Ovary (tissue), 9 donors: ENCODE results near the gene IL15. TPM values are rescaled to one million over a fixed set of nuclear protein-coding genes. Genes with fewer than 3 reads are reported as not detected.
"Not testable (repeated sequence)": the region's sequence is repeated elsewhere in the genome, so short reads cannot be mapped to it uniquely, and the experiment has no call there.

ENCODE experiments used
- DNase-seq, 5 donors: peaks; one replicate each; pipeline ENCODE4 v3.0.0-alpha.2; 2019 to 2020
- H3K27ac ChIP-seq, 2 donors: fragments of 200-600 bp; one replicate each; pipeline versions ENCODE4 v1.5.1 to v1.8.0; 2019 to 2022
- H3K27me3 ChIP-seq: fragments of 200-600 bp; one replicate; pipeline ENCODE4 v1.8.0; 2022
- H3K36me3 ChIP-seq: fragments of 200-600 bp; sonication (generic); one replicate; pipeline ENCODE4 v1.5.1; 2019
- H3K4me1 ChIP-seq: one replicate; pipeline ENCODE4 v1.8.1; 2013; ENCODE audit warnings: mild to moderate bottlenecking, moderate library complexity; ENCODE audit not compliant: insufficient read depth
- H3K4me3 ChIP-seq: fragments of 200-600 bp; sonication (generic); one replicate; pipeline ENCODE4 v1.5.1; 2017
- H3K9me3 ChIP-seq, 2 donors: fragments of 200-600 bp in 1 of 2; sonication (generic) in 1 of 2; one replicate each; pipeline versions ENCODE4 v1.5.1 to v1.8.1; 2013 to 2019; ENCODE audit warnings: mild to moderate bottlenecking in 1 of 2, moderate library complexity in 1 of 2
- CTCF ChIP-seq, 3 donors: fragments of 450-650 bp in 2 of 3; fragments of 200-600 bp in 1 of 3; IDR thresholded peaks; one replicate each; pipeline versions ENCODE4 v1.5.1 to v1.8.0; 2016 to 2022; ENCODE audit warnings: antibody characterized with exemption in 3 of 3, mild to moderate bottlenecking in 1 of 3
- EP300 ChIP-seq: sonication (generic); formaldehyde crosslinking; IDR thresholded peaks from one replicate; pipeline ENCODE4 v1.6.1; 2017; ENCODE audit warnings: antibody characterized with exemption
- POLR2A ChIP-seq: fragments of 450-650 bp; IDR thresholded peaks from one replicate; pipeline ENCODE4 v1.6.1; 2017; ENCODE audit warnings: antibody characterized with exemption, mild to moderate bottlenecking, moderate library complexity
- WGBS, 3 donors: extraction: QIAGEN DNeasy Blood & Tissue Kit in 1 of 3; methylation state at CpG; one replicate each; pipeline versions ENCODE4 v1.1.5 to v1.1.7; 2013 to 2017; 5-methylcytosine and 5-hydroxymethylcytosine counted together
- intact Hi-C, 4 donors: fragments of 100-400 bp; cut with DNase I; formaldehyde crosslinking; loops; one replicate each; pipeline versions ENCODE4 v1.11.0 to v1.15.1; 2022 to 2023
- polyA plus RNA-seq, 2 donors: library from polyadenylated mRNA; stranded (reverse); fragments of 200-250 nt in 1 of 2; fragments of 350-450 nt in 1 of 2; fragmentation: Illumina TruSeq in 1 of 2; extraction: RNeasy Lipid Tissue Mini Kit (QIAGEN cat#74804) in 1 of 2; gene quantifications; one replicate each; pipeline ENCODE4 v1.2.3, GENCODE V29; 2013 to 2014
- total RNA-seq, 7 donors: library from RNA; depleted of rRNA in 2 of 7; stranded (reverse); fragments of >200 nt in 2 of 7; fragmentation: NEBNext Ultra II Directional in 3 of 7; extraction: Animal tissue kit (Norgen Biotek cat#: 25700) in 3 of 7; gene quantifications; one replicate each; pipeline versions ENCODE4 v1.1.0 to v1.2.4, GENCODE V29; 2016 to 2023
- donor health status: DM: no; HTN: no; CAD: no; lungs with moderate emphysema.
- donor health status: DM: no; HTN: no; CAD: no.
- donor health status: Bipolar disorder and iron deficiency.
- donor health status: DM: yes; HTN: yes; CAD: no.
- donor health status: DM: no; HTN: no; CAD: no.
- donor health status: DM: yes; HTN: yes; CAD: no.

The IL15 gene
- total and polyA plus RNA-seq, 9 donors: 0.73 to 12.9 (median 1.1) TPM

GRCh38 chr4:141684785-141685184, 48.4 kb downstream of the IL15 start:
- 84 to 95% (median 94%) methylated on average over 3 of the region's 3 CpGs for WGBS, 3 donors
- Histone ChIP-seq H3K4me1 (peaks cover 1% of the 10 kb centered on the region), H3K27ac (no peak overlapping the region), H3K9me3 (no peaks in the 10 kb centered on the region), H3K27me3 (no peaks in the 10 kb centered on the region), H3K4me3 (no peak overlapping the region), H3K36me3 (no peaks in the 10 kb centered on the region)
- DNase-seq: no peak
- intact Hi-C loops: no loop called here
- TF ChIP-seq POLR2A (no peak), CTCF (IDR thresholded peaks at IDR 0.05) (no peak), EP300 (no peak)

GRCh38 chr4:141686146-141686775, 49.9 kb downstream of the IL15 start:
- Histone ChIP-seq H3K4me3 (no peak overlapping the region), H3K36me3 (no peaks in the 10 kb centered on the region), H3K27ac (no peak overlapping the region), H3K27me3 (no peaks in the 10 kb centered on the region), H3K4me1 (peaks cover 1% of the 10 kb centered on the region), H3K9me3 (no peaks in the 10 kb centered on the region)
- intact Hi-C loops: no loop called here
- TF ChIP-seq EP300: no peak
- no peak for TF ChIP-seq POLR2A
- TF ChIP-seq CTCF (IDR thresholded peaks at IDR 0.05): no peak
- 71 to 76% (median 73%) methylated on average over 8 of the region's 8 CpGs for WGBS, 3 donors
- no peak for DNase-seq

GRCh38 chr4:141686879-141687278, 50.5 kb downstream of the IL15 start:
- no peak for DNase-seq
- peaks cover 1% of the 10 kb centered on the region for H3K4me1 ChIP-seq
- H3K27me3 ChIP-seq: no peaks in the 10 kb centered on the region
- intact Hi-C loops: no loop called here
- no peaks in the 10 kb centered on the region for H3K36me3 ChIP-seq
- TF ChIP-seq POLR2A (no peak), CTCF (IDR thresholded peaks at IDR 0.05) (no peak), EP300 (no peak)
- no peaks in the 10 kb centered on the region for H3K9me3 ChIP-seq
- H3K4me3 ChIP-seq: no peak overlapping the region
- no peak overlapping the region for H3K27ac ChIP-seq

GRCh38 chr4:141689726-141690296, 53.4 kb downstream of the IL15 start:
- H3K4me3 ChIP-seq, H3K4me1 ChIP-seq, H3K9me3 ChIP-seq, DNase-seq, intact Hi-C loops, H3K36me3 ChIP-seq, H3K27me3 ChIP-seq, H3K27ac ChIP-seq: not testable (repeated sequence)
- 94 to 98% (median 97%) methylated on average over 29 of the region's 29 CpGs for WGBS, 3 donors

- H3K27me3 ChIP-seq, DNase-seq, H3K9me3 ChIP-seq, H3K27ac ChIP-seq, H3K4me1 ChIP-seq, intact Hi-C loops, H3K36me3 ChIP-seq, H3K4me3 ChIP-seq: not testable (repeated sequence)
- 65 to 92% (median 81%) methylated on average over 1 of the region's 1 CpG for WGBS, 3 donors
Observed at GRCh38 chr4:141691247-141691646, 54.9 kb downstream of the IL15 start.
